ENCODE results near the gene ZNF836. TPM values are rescaled to one million over a fixed set of nuclear protein-coding genes. Genes with fewer than 3 reads are reported as not detected.

Gene ZNF836
- total and polyA plus RNA-seq, 9 of the 15 experiments (the other 6 are each of a cell fraction or from before 2014, with no cell fraction given) = 0.24 to 0.69 (median 0.64) TPM; not detected in 2

DNA sequence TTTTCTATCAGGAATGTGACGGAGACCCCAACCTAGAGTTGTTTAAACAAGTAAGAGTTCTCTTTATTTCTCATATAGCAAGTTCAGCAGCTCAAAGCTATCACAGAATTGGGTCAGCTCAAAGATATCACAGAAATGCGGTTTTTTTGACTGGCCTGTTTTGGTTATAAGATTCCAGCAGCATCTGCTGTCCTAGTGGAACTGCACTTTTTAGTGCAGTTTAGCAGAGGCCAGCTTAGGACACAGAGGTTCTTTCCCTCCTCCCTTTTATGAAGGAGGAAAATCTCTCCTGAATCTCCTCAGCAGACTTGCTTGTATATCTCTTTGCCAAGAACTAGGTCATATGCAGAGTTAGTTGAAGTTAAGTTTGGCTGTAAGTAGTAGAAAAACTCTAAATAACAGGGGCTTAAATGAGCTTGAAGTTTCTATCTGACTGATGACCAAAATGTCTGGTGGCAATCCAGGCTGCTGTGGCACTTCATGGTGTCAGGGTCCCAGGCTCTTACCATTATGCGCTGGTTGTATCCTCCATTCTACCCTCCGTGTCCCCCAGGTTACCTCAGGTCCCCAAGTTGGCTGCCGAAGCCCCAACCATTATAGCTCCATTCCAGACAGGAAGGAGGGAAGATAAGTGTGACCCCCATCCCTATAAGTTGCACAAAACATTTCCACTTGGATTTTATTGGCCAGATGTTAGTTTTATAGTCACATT, 25.0 kb upstream of the ZNF836 start:
- Histone ChIP-seq H3K36me3 (ENCODE audit: control insufficient read depth, insufficient read depth, low read length) (peaks cover 93% of the 10 kb centered on the region), H3K9me1 (ENCODE audit: control insufficient read depth, insufficient read depth, low read length) (no peaks in the 10 kb centered on the region), H2AFZ (ENCODE audit: low read depth, low read length) (no peak overlapping the region), H3K27me3 (ENCODE audit: control insufficient read depth in 2 of 2, insufficient read depth in 2 of 2, low read length in 2 of 2) (no peaks in the 10 kb centered on the region), H3K4me2 (ENCODE audit: insufficient read depth, low read length) (no peak overlapping the region), H3K79me2 (ENCODE audit: control insufficient read depth, insufficient read depth, low read length) (peaks cover 94% of the 10 kb centered on the region), H4K20me1 (replicated peaks; ENCODE audit: control insufficient read depth, insufficient read depth, low read length) (no peaks in the 10 kb centered on the region; the same call in none of the 2 replicates), H3K9ac (ENCODE audit: insufficient read depth in 1 of 2, low read depth in 2 of 2, low read length in 2 of 2) (no peak overlapping the region), H3K27ac (ENCODE audit: extremely low read depth, low read depth, low read length) (no peak overlapping the region), H3K4me3 (no peak overlapping the region), H3K4me1 (replicated peaks in 1 of 2; ENCODE audit: control insufficient read depth in 2 of 2, insufficient read depth in 2 of 2, low read length in 2 of 2) (peaks cover 0 to 6% of the 10 kb centered on the region in 2 experiments; a peak in 2 of 5 replicates), H3K9me3 (replicated peaks; ENCODE audit: control insufficient read depth, insufficient read depth, low read depth, low read length) (no peaks in the 10 kb centered on the region)
- ATAC-seq (no peak), DNase-seq (ENCODE audit: extremely low read depth in 1 of 4, low spot score in 3 of 4) (no peak), FAIRE-seq (peak; percentile 54)
- in situ Hi-C loops (cut with MboI) = no loop called here
- 91% methylated on average over 5 of the region's 5 CpGs for WGBS (ENCODE audit: insufficient coverage, low coverage, missing lambda C conversion rate)
- TF ChIP-seq, protein P1, sequence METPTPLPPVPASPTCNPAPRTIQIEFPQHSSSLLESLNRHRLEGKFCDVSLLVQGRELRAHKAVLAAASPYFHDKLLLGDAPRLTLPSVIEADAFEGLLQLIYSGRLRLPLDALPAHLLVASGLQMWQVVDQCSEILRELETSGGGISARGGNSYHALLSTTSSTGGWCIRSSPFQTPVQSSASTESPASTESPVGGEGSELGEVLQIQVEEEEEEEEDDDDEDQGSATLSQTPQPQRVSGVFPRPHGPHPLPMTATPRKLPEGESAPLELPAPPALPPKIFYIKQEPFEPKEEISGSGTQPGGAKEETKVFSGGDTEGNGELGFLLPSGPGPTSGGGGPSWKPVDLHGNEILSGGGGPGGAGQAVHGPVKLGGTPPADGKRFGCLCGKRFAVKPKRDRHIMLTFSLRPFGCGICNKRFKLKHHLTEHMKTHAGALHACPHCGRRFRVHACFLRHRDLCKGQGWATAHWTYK (CRISPR knock-in tag; IDR thresholded peaks at IDR 0.05) = no peak
- 0 out of 2 replicates have a peak, but pooled peaks have one; percentile 16 for TF ChIP-seq ELF1 (tag; IDR thresholded peaks at IDR 0.05)
- POLR2A ChIA-PET = interaction anchor here (0.7 to 1.3 kb wide), 4 partner anchors 8 to 282 kb away, joined by 3 read pairs; no protein-coding TSS in a partner anchor
- BruUV-seq (replicated peaks) = no TSS peak
- intact Hi-C loops (cut with micrococcal nuclease) = no loop called here
- CTCF ChIA-PET (ENCODE audit: low intra/inter-chr PET ratio) = no interaction called here

DNA sequence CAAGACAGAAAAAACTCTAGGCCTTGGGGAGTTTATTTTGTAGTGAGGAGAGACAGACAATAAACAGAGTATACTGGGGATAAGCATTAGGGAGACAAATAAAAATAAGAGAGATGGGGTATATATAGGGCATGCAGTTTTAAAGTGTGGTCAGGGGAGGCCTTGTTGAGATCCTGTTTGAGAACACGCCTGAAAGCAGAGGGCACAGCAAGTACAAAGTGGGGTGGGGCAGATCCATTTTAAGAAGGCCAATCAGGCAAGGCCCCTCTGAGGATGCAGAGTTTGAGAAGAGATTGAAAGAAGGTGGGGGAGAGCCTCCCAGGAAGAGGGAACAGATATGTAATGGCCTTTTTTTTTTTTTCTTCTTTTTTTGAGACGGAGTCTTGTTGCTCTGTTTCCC, 20.5 kb upstream of the ZNF836 start:
- ChIA-PET POLR2A (interaction anchor here (5.3 kb wide), 1 partner anchor 12 kb away, joined by 29 read pairs; no protein-coding TSS in a partner anchor), CTCF (ENCODE audit: low intra/inter-chr PET ratio) (no interaction called here)
- Histone ChIP-seq H3K36me3 (ENCODE audit: control insufficient read depth, insufficient read depth, low read length) (peaks cover 59% of the 10 kb centered on the region), H3K9me3 (replicated peaks; ENCODE audit: control insufficient read depth, insufficient read depth, low read depth, low read length) (no peaks in the 10 kb centered on the region), H3K9ac (ENCODE audit: insufficient read depth in 1 of 2, low read depth in 2 of 2, low read length in 2 of 2) (peak overlapping the region in 1 of 2 experiments; percentile 95; a peak in 2 of 4 replicates), H3K9me1 (ENCODE audit: control insufficient read depth, insufficient read depth, low read length) (no peaks in the 10 kb centered on the region), H3K79me2 (ENCODE audit: control insufficient read depth, insufficient read depth, low read length) (peaks cover 74% of the 10 kb centered on the region), H3K4me1 (replicated peaks in 1 of 2; ENCODE audit: control insufficient read depth in 2 of 2, insufficient read depth in 2 of 2, low read length in 2 of 2) (peaks cover 7 to 14% of the 10 kb centered on the region in 2 experiments; a peak in 3 of 5 replicates), H2AFZ (ENCODE audit: low read depth, low read length) (no peak overlapping the region), H3K4me3 (peak overlapping the region; percentile 82; the same call in 1 of the 2 replicates), H3K4me2 (ENCODE audit: insufficient read depth, low read length) (peak overlapping the region; percentile 84), H3K27me3 (ENCODE audit: control insufficient read depth in 2 of 2, insufficient read depth in 2 of 2, low read length in 2 of 2) (no peaks in the 10 kb centered on the region), H3K27ac (ENCODE audit: extremely low read depth, low read depth, low read length) (no peak overlapping the region), H4K20me1 (replicated peaks; ENCODE audit: control insufficient read depth, insufficient read depth, low read length) (no peaks in the 10 kb centered on the region; the same call in 1 of the 2 replicates)
- in situ Hi-C loops (cut with MboI) (no loop called here), intact Hi-C loops (cut with micrococcal nuclease) (no loop called here)
- WGBS (ENCODE audit: insufficient coverage, low coverage, missing lambda C conversion rate) = 46% methylated on average over 1 of the region's 2 CpGs
- DNase-seq (ENCODE audit: extremely low read depth in 1 of 4, low spot score in 3 of 4) (peak in 1 of 4 experiments; percentile 37), FAIRE-seq (no peak), ATAC-seq (no peak)
- no TSS peak for BruUV-seq (replicated peaks)
- TF ChIP-seq CAMTA2 (CRISPR knock-in tag; conservative IDR thresholded peaks at IDR 0.05) = no peak

All from K562 (cell line).